PFSK-1 (cell line): ENCODE data around the gene NEURL2.

Source experiments
- REST ChIP-seq, 2 experiments: IDR thresholded peaks; 2 replicates each; pipeline versions ENCODE4 v1.6.1 to v1.8.0; 2011 to 2012; ENCODE audit warnings: low read depth in 2 of 2, low read length in 2 of 2, control low read depth in 1 of 2, inconsistent platforms in 1 of 2, mild to moderate bottlenecking in 1 of 2, moderate library complexity in 1 of 2; ENCODE audit not compliant: insufficient read depth in 1 of 2
- SIN3A ChIP-seq: IDR thresholded peaks from 2 replicates; pipeline ENCODE4 v1.6.1; 2012; ENCODE audit warnings: mild to moderate bottlenecking, low read length, moderate library complexity, borderline replicate concordance; ENCODE audit not compliant: insufficient read depth
- TAF1 ChIP-seq: IDR thresholded peaks from 2 replicates; pipeline ENCODE4 v1.6.1; 2012; ENCODE audit warnings: low read length, control low read depth, borderline replicate concordance; ENCODE audit not compliant: insufficient read depth

- no peak for TF ChIP-seq TAF1
- TF ChIP-seq REST (IDR thresholded peaks at IDR 0.05; ENCODE audit: insufficient read depth in 1 of 2, low read depth in 2 of 2, low read length in 2 of 2), result no peak
- TF ChIP-seq SIN3A, result no peak
Observed at GRCh38 chr20:45853484-45853883, 37.5 kb downstream of the NEURL2 start.
